Measurements from ENCODE around the gene RSBN1. TPM values are rescaled to one million over a fixed set of nuclear protein-coding genes. Genes with fewer than 3 reads are reported as not detected.

RSBN1 gene
- total RNA-seq, 1 experiment from 2014 or later = 16.6 TPM

- intact Hi-C loops (cut with micrococcal nuclease) = no loop called here
- BruUV-seq (replicated peaks) = no TSS peak
- POLR2A ChIA-PET = no interaction called here
- Histone ChIP-seq H3K36me3 (ENCODE audit: control insufficient read depth in 1 of 2, insufficient read depth in 2 of 2, low read length in 2 of 2) (peaks cover 17 to 33% of the 10 kb centered on the region in 2 experiments), H3K27ac (ENCODE audit: low read depth, low read length) (no peak overlapping the region), H3K4me3 (replicated peaks in 1 of 2; ENCODE audit: low read depth in 1 of 2, low read length in 2 of 2) (no peak overlapping the region), H3K9me2 (ENCODE audit: insufficient read depth) (no peaks in the 10 kb centered on the region), H3K27me3 (ENCODE audit: insufficient read depth, low read length) (no peaks in the 10 kb centered on the region), H3K4me1 (ENCODE audit: control insufficient read depth in 1 of 2, insufficient read depth in 2 of 2, low read length in 2 of 2) (no peaks in the 10 kb centered on the region), H3K9me3 (ENCODE audit: control insufficient read depth in 1 of 2, insufficient read depth in 1 of 2, low read depth in 1 of 2, low read length in 2 of 2) (no peaks in the 10 kb centered on the region), H3K79me2 (ENCODE audit: insufficient read depth, low read length) (0 out of 2 replicates have a peak, but pooled peaks cover 5% of the 10 kb centered on the region), H4K20me1 (ENCODE audit: insufficient read depth) (no peaks in the 10 kb centered on the region), H3K4me2 (ENCODE audit: low read length) (no peak overlapping the region), H3K9ac (ENCODE audit: low read length) (no peak overlapping the region), H2AFZ (ENCODE audit: low read depth, low read length, poor library complexity, severe bottlenecking) (no peak overlapping the region)
- TF ChIP-seq JUND (IDR thresholded peaks at IDR 0.05) = no peak
- no peak for TF ChIP-seq POLR2AphosphoS5 (IDR thresholded peaks at IDR 0.05; ENCODE audit: low read depth, low read length)
- DNase-seq (ENCODE audit: low read depth, low spot score) (no peak), ATAC-seq (no peak)
- RAD21 ChIA-PET (ENCODE audit: low non-redundant PET in 1 of 2, low total read pairs in 2 of 2, uncharacterized antibody in 2 of 2, unreplicated experiment in 2 of 2) = no interaction called here
- CTCF ChIA-PET = no interaction called here
Observed at GRCh38 chr1:113768916-113769600, 43.2 kb downstream of the RSBN1 start.

GRCh38 chr1:113765306-113766230 lies 46.7 kb downstream of the RSBN1 start:
- Histone ChIP-seq H3K9me3 (ENCODE audit: control insufficient read depth in 1 of 2, insufficient read depth in 1 of 2, low read depth in 1 of 2, low read length in 2 of 2) (no peaks in the 10 kb centered on the region), H3K4me2 (ENCODE audit: low read length) (no peak overlapping the region), H3K27ac (ENCODE audit: low read depth, low read length) (no peak overlapping the region), H3K9ac (ENCODE audit: low read length) (no peak overlapping the region), H3K27me3 (ENCODE audit: insufficient read depth, low read length) (no peaks in the 10 kb centered on the region), H3K36me3 (ENCODE audit: control insufficient read depth in 1 of 2, insufficient read depth in 2 of 2, low read length in 2 of 2) (peaks cover 15 to 33% of the 10 kb centered on the region in 2 experiments), H4K20me1 (ENCODE audit: insufficient read depth) (no peaks in the 10 kb centered on the region), H3K4me1 (ENCODE audit: control insufficient read depth in 1 of 2, insufficient read depth in 2 of 2, low read length in 2 of 2) (no peaks in the 10 kb centered on the region), H3K9me2 (ENCODE audit: insufficient read depth) (no peaks in the 10 kb centered on the region), H2AFZ (ENCODE audit: low read depth, low read length, poor library complexity, severe bottlenecking) (no peak overlapping the region), H3K79me2 (ENCODE audit: insufficient read depth, low read length) (0 out of 2 replicates have a peak, but pooled peaks cover 5% of the 10 kb centered on the region), H3K4me3 (replicated peaks in 1 of 2; ENCODE audit: low read depth in 1 of 2, low read length in 2 of 2) (no peak overlapping the region)
- intact Hi-C loops (cut with micrococcal nuclease) = no loop called here
- ATAC-seq = no peak
- POLR2A ChIA-PET = no interaction called here
- DNase-seq (ENCODE audit: low read depth, low spot score) = no peak
- RAD21 ChIA-PET (ENCODE audit: low non-redundant PET in 1 of 2, low total read pairs in 2 of 2, uncharacterized antibody in 2 of 2, unreplicated experiment in 2 of 2) = no interaction called here
- no TSS peak for BruUV-seq (replicated peaks)
- no peak for TF ChIP-seq TCF7L2 (IDR thresholded peaks at IDR 0.05; ENCODE audit: borderline replicate concordance, extremely low read depth, insufficient read depth, insufficient read length)
- no peak for TF ChIP-seq YY1 (IDR thresholded peaks at IDR 0.05; ENCODE audit: extremely low read depth, insufficient replicate concordance, low read depth, low read length)
- no peak for TF ChIP-seq EZH2 (IDR thresholded peaks at IDR 0.05)
- TF ChIP-seq CTCF (IDR thresholded peaks at IDR 0.05 in 2 of 3, conservative IDR thresholded peaks at IDR 0.05 in 1 of 3; ENCODE audit: borderline replicate concordance in 1 of 3, insufficient read depth in 1 of 3, low read depth in 2 of 3, low read length in 2 of 3) = no peak
- CTCF ChIA-PET = no interaction called here
